Measurements from ENCODE around the gene PPP1R10. TPM values are rescaled to one million over a fixed set of nuclear protein-coding genes. Genes with fewer than 3 reads are reported as not detected.

PPP1R10 gene
- total and polyA plus RNA-seq, 2 experiments from 2014 or later, result 23.9 to 32.7 TPM

DNA sequence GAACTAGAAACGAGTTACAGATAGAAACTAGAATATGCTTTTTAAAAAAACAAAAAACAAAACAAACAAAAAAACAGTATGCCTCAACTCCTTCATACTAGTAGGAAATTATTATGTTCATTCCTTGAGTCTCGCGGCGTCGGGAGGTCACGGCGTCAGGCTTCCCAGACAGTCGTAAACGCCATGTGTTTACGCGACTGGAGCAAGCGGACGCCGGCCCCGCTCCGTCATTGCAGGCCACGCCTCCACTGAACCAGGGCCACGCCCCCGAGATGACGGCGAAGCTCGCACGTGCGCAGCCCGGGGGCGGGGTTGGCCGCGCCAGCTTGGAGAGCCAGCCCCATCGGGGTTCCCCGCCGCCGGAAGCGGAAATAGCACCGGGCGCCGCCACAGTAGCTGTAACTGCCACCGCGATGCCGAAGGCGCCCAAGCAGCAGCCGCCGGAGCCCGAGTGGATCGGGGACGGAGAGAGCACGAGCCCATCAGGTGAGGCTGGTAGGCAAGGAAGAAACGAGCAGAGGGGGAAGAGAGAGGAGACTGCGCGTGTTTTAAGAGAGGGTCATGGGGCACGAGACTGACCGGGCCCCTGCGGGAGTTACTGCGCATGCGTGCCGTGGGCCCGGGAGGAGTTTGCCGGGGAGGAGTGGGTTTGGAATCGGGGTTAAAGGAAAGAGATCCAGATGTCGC, 45.8 kb downstream of the PPP1R10 start, which contains the start of gene ABCF1:
Gene ABCF1 (plus strand): TSS at position 368 of the 687 bp plus-strand sequence. CDS start 46 bp downstream, at position 414.
- Histone ChIP-seq H3K9me2 (ENCODE audit: insufficient read depth) (no peaks in the 10 kb centered on the region), H3K27ac (peak within 1 kb of the TSS; percentile 88), H3K79me2 (ENCODE audit: insufficient read depth) (peaks cover 56% of the 10 kb centered on the region), H3K9me3 (ENCODE audit: low read depth) (no peaks in the 10 kb centered on the region), H2AFZ (peak within 1 kb of the TSS; percentile 96), H3K4me2 (ENCODE audit: unreplicated experiment) (peak within 1 kb of the TSS; percentile 96), H3F3A (ENCODE audit: insufficient read depth) (no peaks in the 10 kb centered on the region), H3K36me3 (ENCODE audit: low read depth) (no peaks in the 10 kb centered on the region), H3K9ac (peak within 1 kb of the TSS; percentile 92), H3K4me1 (ENCODE audit: insufficient read depth) (peaks cover 21% of the 10 kb centered on the region), H3K27me3 (replicated peaks; ENCODE audit: insufficient read depth) (no peaks in the 10 kb centered on the region), H4K20me1 (ENCODE audit: insufficient read depth) (peaks cover 14% of the 10 kb centered on the region; the same call in 1 of the 2 replicates), H3K4me3 (peak within 1 kb of the TSS; percentile 88)
- in situ Hi-C loops (cut with MboI), result no loop called here
- peak; percentile 99 for DNase-seq
- WGBS, 2 experiments (ENCODE audit: low coverage in 1 of 2, low lambda C conversion rate in 2 of 2, missing lambda C conversion rate in 2 of 2), result 0 to 1% methylated on average over 58 to 59 of the region's 59 CpGs
- TF ChIP-seq EZH2phosphoT487 (IDR thresholded peaks at IDR 0.05; ENCODE audit: insufficient read depth, low read depth) (no peak), EZH2 (IDR thresholded peaks at IDR 0.05; ENCODE audit: insufficient read depth, poor library complexity, severe bottlenecking) (no peak)

- H3K27ac ChIP-seq, result peak overlapping the region; percentile 88
- H3K27me3 ChIP-seq (replicated peaks; ENCODE audit: insufficient read depth), result no peaks in the 10 kb centered on the region
- TF ChIP-seq EZH2phosphoT487 (IDR thresholded peaks at IDR 0.05; ENCODE audit: insufficient read depth, low read depth), result no peak
- TF ChIP-seq EZH2 (IDR thresholded peaks at IDR 0.05; ENCODE audit: insufficient read depth, poor library complexity, severe bottlenecking), result no peak
- H3F3A ChIP-seq (ENCODE audit: insufficient read depth), result 0 out of 2 replicates have a peak, but pooled peaks cover 3% of the 10 kb centered on the region
- DNase-seq, result no peak
- peaks cover 51% of the 10 kb centered on the region for H3K79me2 ChIP-seq (ENCODE audit: insufficient read depth)
- peak overlapping the region; percentile 88 for H3K4me3 ChIP-seq
- WGBS, 2 experiments (ENCODE audit: low coverage in 1 of 2, low lambda C conversion rate in 2 of 2, missing lambda C conversion rate in 2 of 2), result 2% methylated on average over 18 of the region's 18 CpGs
- H3K4me1 ChIP-seq (ENCODE audit: insufficient read depth), result peaks cover 21% of the 10 kb centered on the region
- no peaks in the 10 kb centered on the region for H3K9me2 ChIP-seq (ENCODE audit: insufficient read depth)
- in situ Hi-C loops (cut with MboI), result no loop called here
- H4K20me1 ChIP-seq (ENCODE audit: insufficient read depth), result peaks cover 14% of the 10 kb centered on the region; the same call in 1 of the 2 replicates
- H3K9me3 ChIP-seq (ENCODE audit: low read depth), result no peaks in the 10 kb centered on the region
- H2AFZ ChIP-seq, result peak overlapping the region; percentile 96
- H3K4me2 ChIP-seq (ENCODE audit: unreplicated experiment), result peak overlapping the region; percentile 89
- peak overlapping the region; percentile 92 for H3K9ac ChIP-seq
- H3K36me3 ChIP-seq (ENCODE audit: low read depth), result no peaks in the 10 kb centered on the region
Measured at GRCh38 chr6:30570740-30571074, 46.3 kb downstream of the PPP1R10 start.

- in situ Hi-C loops (cut with MboI), result no loop called here
- Histone ChIP-seq H4K20me1 (ENCODE audit: insufficient read depth) (peaks cover 14% of the 10 kb centered on the region; the same call in 1 of the 2 replicates), H3K9me3 (ENCODE audit: low read depth) (no peaks in the 10 kb centered on the region), H3K9me2 (ENCODE audit: insufficient read depth) (no peaks in the 10 kb centered on the region), H3K4me3 (peak overlapping the region; percentile 88), H3K36me3 (ENCODE audit: low read depth) (no peaks in the 10 kb centered on the region), H3K9ac (peak overlapping the region; percentile 92), H2AFZ (peak overlapping the region; percentile 96), H3K4me1 (ENCODE audit: insufficient read depth) (peaks cover 21% of the 10 kb centered on the region), H3K27ac (peak overlapping the region; percentile 88), H3K79me2 (ENCODE audit: insufficient read depth) (peaks cover 46% of the 10 kb centered on the region), H3K4me2 (ENCODE audit: unreplicated experiment) (peak overlapping the region; percentile 89), H3K27me3 (replicated peaks; ENCODE audit: insufficient read depth) (no peaks in the 10 kb centered on the region), H3F3A (ENCODE audit: insufficient read depth) (0 out of 2 replicates have a peak, but pooled peaks cover 4% of the 10 kb centered on the region)
- DNase-seq, result no peak
- TF ChIP-seq EZH2 (IDR thresholded peaks at IDR 0.05; ENCODE audit: insufficient read depth, poor library complexity, severe bottlenecking), result no peak
- TF ChIP-seq EZH2phosphoT487 (IDR thresholded peaks at IDR 0.05; ENCODE audit: insufficient read depth, low read depth), result no peak
- WGBS, 2 experiments (ENCODE audit: low coverage in 1 of 2, low lambda C conversion rate in 2 of 2, missing lambda C conversion rate in 2 of 2), result 45% methylated on average over 1 of the region's 1 CpG
Measured at GRCh38 chr6:30570263-30570662, 46.8 kb downstream of the PPP1R10 start.

DNA sequence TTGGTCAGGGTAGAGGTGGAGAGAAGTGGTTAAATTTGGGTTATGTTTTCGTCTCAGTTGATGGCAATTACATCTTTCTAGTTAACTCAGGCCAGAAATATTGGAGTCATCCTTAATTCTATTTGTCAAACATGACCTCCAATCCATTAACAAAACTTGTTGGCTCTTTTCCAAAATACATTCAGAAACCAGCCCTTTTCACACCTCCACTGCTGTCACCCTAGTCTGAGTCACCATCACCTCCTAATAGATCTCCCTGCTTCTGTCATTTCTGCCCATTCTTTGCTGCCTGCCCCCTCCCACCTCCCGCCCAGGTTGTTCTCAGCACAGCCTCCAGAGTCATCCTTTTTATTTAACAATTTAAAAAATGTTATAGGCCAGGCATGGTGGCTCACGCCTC, 48.8 kb downstream of the PPP1R10 start:
- H2AFZ ChIP-seq, result no peak overlapping the region
- H4K20me1 ChIP-seq (ENCODE audit: insufficient read depth), result peaks cover 11% of the 10 kb centered on the region; the same call in 1 of the 2 replicates
- H3K4me2 ChIP-seq (ENCODE audit: unreplicated experiment), result no peak overlapping the region
- no peaks in the 10 kb centered on the region for H3K9me3 ChIP-seq (ENCODE audit: low read depth)
- H3K27ac ChIP-seq, result no peak overlapping the region
- H3K4me3 ChIP-seq, result no peak overlapping the region
- DNase-seq, result no peak
- peaks cover 26% of the 10 kb centered on the region for H3K79me2 ChIP-seq (ENCODE audit: insufficient read depth)
- H3F3A ChIP-seq (ENCODE audit: insufficient read depth), result 0 out of 2 replicates have a peak, but pooled peaks cover 4% of the 10 kb centered on the region
- 78 to 88% methylated on average over 3 of the region's 3 CpGs for WGBS, 2 experiments (ENCODE audit: low coverage in 1 of 2, low lambda C conversion rate in 2 of 2, missing lambda C conversion rate in 2 of 2)
- H3K36me3 ChIP-seq (ENCODE audit: low read depth), result no peaks in the 10 kb centered on the region
- no peak overlapping the region for H3K9ac ChIP-seq
- H3K9me2 ChIP-seq (ENCODE audit: insufficient read depth), result no peaks in the 10 kb centered on the region
- no peaks in the 10 kb centered on the region for H3K27me3 ChIP-seq (replicated peaks; ENCODE audit: insufficient read depth)
- in situ Hi-C loops (cut with MboI), result no loop called here
- H3K4me1 ChIP-seq (ENCODE audit: insufficient read depth), result peaks cover 18% of the 10 kb centered on the region
- TF ChIP-seq EZH2 (IDR thresholded peaks at IDR 0.05; ENCODE audit: insufficient read depth, poor library complexity, severe bottlenecking) (no peak), EZH2phosphoT487 (IDR thresholded peaks at IDR 0.05; ENCODE audit: insufficient read depth, low read depth) (no peak)
